Measurements from ENCODE around the gene UBE2J2.

DNA sequence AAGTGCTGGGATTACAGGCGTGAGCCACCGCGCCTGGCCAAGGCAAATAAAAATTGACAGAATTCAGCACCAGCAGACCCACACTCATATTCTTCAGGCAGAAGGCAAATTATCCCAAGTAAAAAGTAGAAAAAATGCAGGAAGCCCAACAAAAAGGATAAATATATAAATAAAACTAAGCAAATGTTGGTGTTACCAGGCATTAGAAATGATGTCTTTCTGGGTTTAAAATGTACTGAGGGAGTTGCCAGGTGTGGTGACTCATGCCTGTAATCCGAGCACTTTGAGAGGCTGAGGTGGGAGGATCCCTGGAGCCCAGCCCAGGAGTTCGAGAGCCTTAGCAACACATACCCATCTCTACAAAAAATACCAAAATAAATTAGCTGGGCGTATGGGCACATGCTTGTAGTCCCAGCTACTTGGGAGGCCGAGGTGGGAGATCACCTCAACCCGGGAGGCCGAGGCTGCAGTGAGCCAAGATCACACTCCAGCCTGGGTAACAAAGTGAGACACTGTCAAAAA is 44.5 kb upstream of the UBE2J2 start:
- TF ChIP-seq EP300 (IDR thresholded peaks at IDR 0.05) (no peak), POLR2A (IDR thresholded peaks at IDR 0.05) (no peak)
- TF ChIP-seq, protein P1, sequence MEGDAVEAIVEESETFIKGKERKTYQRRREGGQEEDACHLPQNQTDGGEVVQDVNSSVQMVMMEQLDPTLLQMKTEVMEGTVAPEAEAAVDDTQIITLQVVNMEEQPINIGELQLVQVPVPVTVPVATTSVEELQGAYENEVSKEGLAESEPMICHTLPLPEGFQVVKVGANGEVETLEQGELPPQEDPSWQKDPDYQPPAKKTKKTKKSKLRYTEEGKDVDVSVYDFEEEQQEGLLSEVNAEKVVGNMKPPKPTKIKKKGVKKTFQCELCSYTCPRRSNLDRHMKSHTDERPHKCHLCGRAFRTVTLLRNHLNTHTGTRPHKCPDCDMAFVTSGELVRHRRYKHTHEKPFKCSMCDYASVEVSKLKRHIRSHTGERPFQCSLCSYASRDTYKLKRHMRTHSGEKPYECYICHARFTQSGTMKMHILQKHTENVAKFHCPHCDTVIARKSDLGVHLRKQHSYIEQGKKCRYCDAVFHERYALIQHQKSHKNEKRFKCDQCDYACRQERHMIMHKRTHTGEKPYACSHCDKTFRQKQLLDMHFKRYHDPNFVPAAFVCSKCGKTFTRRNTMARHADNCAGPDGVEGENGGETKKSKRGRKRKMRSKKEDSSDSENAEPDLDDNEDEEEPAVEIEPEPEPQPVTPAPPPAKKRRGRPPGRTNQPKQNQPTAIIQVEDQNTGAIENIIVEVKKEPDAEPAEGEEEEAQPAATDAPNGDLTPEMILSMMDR (IDR thresholded peaks at IDR 0.05): no peak

Data from stomach (tissue), 4 donors.